Lower leg skin (tissue), 4 donors: ENCODE measurements around the gene OARD1. TPM values are rescaled to one million over a fixed set of nuclear protein-coding genes. Genes with fewer than 3 reads are reported as not detected.

Experiments used
- DNase-seq, 2 donors: peaks; one replicate each; pipeline ENCODE4 v3.0.0-alpha.2; 2019; ENCODE audit warnings: low spot score in 2 of 2
- H3K4me3 ChIP-seq: fragments of 200-600 bp; sonication (generic); 2 replicates; pipeline ENCODE4 v1.5.1; 2017; ENCODE audit warnings: mild to moderate bottlenecking, low read depth; ENCODE audit not compliant: poor library complexity, severe bottlenecking
- POLR2A ChIP-seq, 2 donors: fragments of 450-650 bp; IDR thresholded peaks; one replicate each; pipeline ENCODE4 v1.6.1; 2016 to 2017; ENCODE audit warnings: antibody characterized with exemption in 2 of 2, mild to moderate bottlenecking in 1 of 2, moderate library complexity in 1 of 2
- WGBS, 2 donors: methylation state at CpG; one replicate each; pipeline ENCODE4 v1.1.5; 2018; 5-methylcytosine and 5-hydroxymethylcytosine counted together
- intact Hi-C: fragments of 100-400 bp; cut with DNase I; formaldehyde crosslinking; loops from one replicate; pipeline ENCODE4 v1.15.0; 2023; ENCODE audit warnings: low total_unique reads
- total RNA-seq, 4 donors: library from RNA; depleted of rRNA; stranded (reverse); fragments of >200 nt; gene quantifications; one replicate each; pipeline ENCODE4 v1.1.0, GENCODE V29; 2016
- TF ChIP-seq, protein P1 (sequence below), 3 donors: fragments of 450-650 bp; IDR thresholded peaks; one replicate each; pipeline ENCODE4 v1.5.1; 2016; ENCODE audit warnings: antibody characterized with exemption in 3 of 3, mild to moderate bottlenecking in 3 of 3, moderate library complexity in 2 of 3

OARD1 gene
- total RNA-seq, 4 donors from 2014 or later = 8.6 to 28.4 (median 18.4) TPM

DNA sequence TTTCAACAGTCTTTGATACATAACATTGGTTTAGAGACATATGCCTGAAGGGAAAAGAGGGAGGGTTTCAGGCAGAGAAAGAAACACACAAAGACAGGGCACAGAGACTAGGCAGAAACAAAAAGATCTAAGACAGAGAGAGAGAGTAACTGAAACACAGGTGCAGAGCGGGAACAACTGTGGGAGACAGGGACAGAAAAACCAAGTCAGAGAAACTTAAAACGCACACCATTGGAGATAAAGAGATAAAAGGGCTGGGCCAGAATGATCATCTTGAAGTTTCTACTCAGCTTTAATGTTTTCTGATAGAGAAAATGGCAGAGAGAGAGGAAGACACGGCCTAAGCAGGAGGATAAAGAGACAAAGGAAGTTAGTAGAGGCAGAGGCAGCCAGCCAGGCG lies 44.9 kb downstream of the OARD1 start:
- 50 to 56% methylated on average over 4 of the region's 4 CpGs for WGBS, 2 donors
- TF ChIP-seq POLR2A (IDR thresholded peaks at IDR 0.05) = no peak
- TF ChIP-seq, protein P1, sequence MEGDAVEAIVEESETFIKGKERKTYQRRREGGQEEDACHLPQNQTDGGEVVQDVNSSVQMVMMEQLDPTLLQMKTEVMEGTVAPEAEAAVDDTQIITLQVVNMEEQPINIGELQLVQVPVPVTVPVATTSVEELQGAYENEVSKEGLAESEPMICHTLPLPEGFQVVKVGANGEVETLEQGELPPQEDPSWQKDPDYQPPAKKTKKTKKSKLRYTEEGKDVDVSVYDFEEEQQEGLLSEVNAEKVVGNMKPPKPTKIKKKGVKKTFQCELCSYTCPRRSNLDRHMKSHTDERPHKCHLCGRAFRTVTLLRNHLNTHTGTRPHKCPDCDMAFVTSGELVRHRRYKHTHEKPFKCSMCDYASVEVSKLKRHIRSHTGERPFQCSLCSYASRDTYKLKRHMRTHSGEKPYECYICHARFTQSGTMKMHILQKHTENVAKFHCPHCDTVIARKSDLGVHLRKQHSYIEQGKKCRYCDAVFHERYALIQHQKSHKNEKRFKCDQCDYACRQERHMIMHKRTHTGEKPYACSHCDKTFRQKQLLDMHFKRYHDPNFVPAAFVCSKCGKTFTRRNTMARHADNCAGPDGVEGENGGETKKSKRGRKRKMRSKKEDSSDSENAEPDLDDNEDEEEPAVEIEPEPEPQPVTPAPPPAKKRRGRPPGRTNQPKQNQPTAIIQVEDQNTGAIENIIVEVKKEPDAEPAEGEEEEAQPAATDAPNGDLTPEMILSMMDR (IDR thresholded peaks at IDR 0.05) = no peak
- DNase-seq = no peak
- H3K4me3 ChIP-seq = no peak overlapping the region
- intact Hi-C loops = no loop called here

DNA sequence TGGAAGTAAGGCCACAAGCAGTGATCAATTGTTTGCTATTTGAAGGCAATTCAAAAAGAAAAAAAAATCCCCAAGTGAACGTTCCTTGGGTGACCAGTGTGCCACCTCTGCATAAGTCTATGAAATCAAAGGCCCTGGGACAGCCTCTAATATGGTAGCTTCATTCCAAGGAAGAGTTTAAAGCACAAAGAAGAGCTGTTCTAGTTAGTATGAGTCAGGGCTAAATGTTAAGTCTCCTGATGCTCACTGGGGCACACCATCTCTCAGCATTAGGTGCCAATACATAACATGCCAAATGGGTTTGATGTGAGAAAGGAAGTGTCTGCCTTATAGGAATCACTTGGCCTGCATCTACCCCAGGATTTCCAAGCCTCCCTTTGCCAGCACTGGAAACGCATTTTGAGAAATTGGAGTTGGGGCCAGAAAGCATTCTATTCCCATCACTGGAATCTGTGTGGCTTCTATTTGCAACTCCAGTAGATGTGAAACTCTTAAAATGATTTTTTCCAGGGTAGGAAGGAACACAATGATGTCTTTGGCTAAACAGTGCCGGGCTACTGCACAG lies 46.1 kb downstream of the OARD1 start:
- 78% methylated on average over 3 of the region's 3 CpGs for WGBS, 2 donors
- intact Hi-C loops = no loop called here
- no peak for DNase-seq
- H3K4me3 ChIP-seq = no peak overlapping the region
- no peak for TF ChIP-seq POLR2A (IDR thresholded peaks at IDR 0.05)
- TF ChIP-seq, protein P1 (IDR thresholded peaks at IDR 0.05) = no peak

DNA sequence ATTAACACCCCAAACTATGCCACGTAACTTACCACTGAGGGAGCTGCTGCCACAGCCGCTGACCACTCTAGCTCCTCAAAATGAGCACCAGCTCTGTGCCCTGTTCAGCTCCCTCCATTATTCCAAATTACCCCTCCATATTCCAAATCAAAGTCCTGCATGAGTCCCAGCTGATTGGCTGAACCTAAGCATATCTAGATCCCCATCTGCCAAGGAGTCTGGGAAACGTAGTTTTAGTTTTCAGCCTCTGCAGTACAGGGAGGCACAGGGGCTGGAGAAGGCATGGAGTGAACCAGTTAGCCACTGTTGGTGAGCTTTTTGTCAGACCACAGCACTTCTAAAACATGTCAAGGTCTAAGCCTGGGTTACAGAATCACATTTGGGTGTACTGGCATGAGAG lies 49.0 kb downstream of the OARD1 start:
- no peak overlapping the region for H3K4me3 ChIP-seq
- intact Hi-C loops = no loop called here
- 90 to 93% methylated on average over 3 of the region's 3 CpGs for WGBS, 2 donors
- TF ChIP-seq, protein P1 (IDR thresholded peaks at IDR 0.05) = no peak
- TF ChIP-seq POLR2A (IDR thresholded peaks at IDR 0.05) = no peak
- no peak for DNase-seq

DNA sequence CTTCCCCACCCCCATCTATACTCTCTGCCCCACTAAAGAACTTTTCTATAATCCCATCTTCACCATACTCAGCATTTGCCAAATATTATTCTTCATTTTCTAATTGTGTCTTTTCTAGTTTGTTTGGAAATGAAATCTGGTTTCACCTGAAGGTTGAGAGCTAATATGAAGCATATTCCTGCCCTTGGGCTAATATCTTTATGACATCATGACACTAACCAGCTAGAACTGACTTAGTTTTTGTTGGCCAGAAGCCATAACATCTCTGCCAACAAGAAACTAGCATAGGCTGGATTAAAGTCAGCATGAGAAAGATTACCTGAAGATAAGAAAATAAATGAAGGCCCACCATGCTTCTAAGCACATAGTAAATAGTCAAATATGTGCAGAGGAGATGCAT lies 49.9 kb downstream of the OARD1 start:
- TF ChIP-seq, protein P1 (IDR thresholded peaks at IDR 0.05) = no peak
- TF ChIP-seq POLR2A (IDR thresholded peaks at IDR 0.05) = no peak
- no peak for DNase-seq
- intact Hi-C loops = no loop called here

DNA sequence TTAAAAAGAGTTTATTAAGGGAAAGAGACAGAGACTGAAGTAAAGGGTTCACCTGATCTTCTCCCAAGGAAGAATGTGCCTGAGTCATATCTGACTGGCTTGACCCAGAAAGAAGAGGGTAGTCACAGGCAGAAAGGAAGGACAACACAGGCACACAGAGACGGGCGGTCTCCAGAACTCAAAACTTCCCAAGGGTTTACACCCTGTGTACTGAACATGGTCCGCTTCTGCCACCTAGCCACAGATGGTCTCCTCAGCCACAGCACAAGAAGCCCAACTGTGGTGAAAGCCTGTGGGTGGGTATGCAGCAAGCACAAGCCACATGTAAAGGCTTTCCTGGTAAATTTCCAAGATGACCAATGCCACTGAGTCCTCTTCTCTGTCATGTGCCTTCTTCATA lies 50.3 kb downstream of the OARD1 start:
- intact Hi-C loops = no loop called here

More for the DNA sequence above, 49.9 kb downstream of the OARD1 start:
- H3K4me3 ChIP-seq = no peak overlapping the region

More for the DNA sequence above, 50.3 kb downstream of the OARD1 start:
- no peak for DNase-seq
- WGBS, 2 donors = 77 to 92% methylated on average over 3 of the region's 3 CpGs
- no peak overlapping the region for H3K4me3 ChIP-seq
- TF ChIP-seq, protein P1 (IDR thresholded peaks at IDR 0.05) = no peak
- no peak for TF ChIP-seq POLR2A (IDR thresholded peaks at IDR 0.05)
